ENCODE results near the gene ZCCHC3.

ZCCHC3 gene

GRCh38 chr20:348972-349841 lies 51.8 kb downstream of the ZCCHC3 start:
- in situ Hi-C loops (cut with MboI; ENCODE audit: low sequenced_read_pairs, unreplicated experiment), result no loop called here
- TF ChIP-seq CTCF (IDR thresholded peaks at IDR 0.05; ENCODE audit: borderline replicate concordance, control extremely low read depth, extremely low read depth, insufficient read depth, missing control alignments), result no peak

More at GRCh38 chr20:348972-349841, 51.8 kb downstream of the ZCCHC3 start:
- DNase-seq (ENCODE audit: low spot score), result no peak

Measured in GM13976 (cell line).